CD4-positive, alpha-beta memory T cell (primary cell): ENCODE data around the gene PALLD. TPM values are rescaled to one million over a fixed set of nuclear protein-coding genes. Genes with fewer than 3 reads are reported as not detected.

Experiments used
- CTCF ChIA-PET: fragments of 350-600 bp; sonication (Branson Sonifier 250); formaldehyde crosslinking; loops from one replicate; lab custom pipeline; 2021; ENCODE audit warnings: inconsistent platforms; ENCODE audit not compliant: partially characterized antibody; lab: Charles Lee
- POLR2A ChIA-PET: fragments of 350-600 bp; sonication (Branson Sonifier 250); formaldehyde crosslinking; loops from one replicate; lab custom pipeline; 2021; ENCODE audit not compliant: partially characterized antibody; lab: Charles Lee
- DNase-seq, 5 donors: peaks; one replicate each; pipeline versions ENCODE4 v3.0.0 to v3.0.0-alpha.2; 2020 to 2022; ENCODE audit warnings: mixed read lengths in 1 of 5
- H3K27ac ChIP-seq: one replicate; pipeline ENCODE4 v1.7.0; 2013; ENCODE audit warnings: low read depth, low read length
- H3K27me3 ChIP-seq: 2 replicates; pipeline ENCODE4 v1.7.0; 2013; ENCODE audit warnings: mild to moderate bottlenecking, low read length, moderate library complexity; ENCODE audit not compliant: insufficient read depth
- H3K36me3 ChIP-seq: 2 replicates; pipeline ENCODE4 v1.7.0; 2013; ENCODE audit warnings: mild to moderate bottlenecking, low read length, moderate library complexity; ENCODE audit not compliant: insufficient read depth
- H3K4me1 ChIP-seq: 2 replicates; pipeline ENCODE4 v1.7.0; 2013; ENCODE audit warnings: mild to moderate bottlenecking, low read length, moderate library complexity; ENCODE audit not compliant: insufficient read depth
- H3K4me3 ChIP-seq, 2 donors: one replicate each; pipeline ENCODE4 v1.7.0; 2013; ENCODE audit warnings: low read length in 2 of 2, mild to moderate bottlenecking in 1 of 2
- H3K9me3 ChIP-seq, 2 donors: one replicate each; pipeline ENCODE4 v1.7.0; 2013; ENCODE audit warnings: low read length in 2 of 2, control low read depth in 1 of 2; ENCODE audit not compliant: control insufficient read depth in 1 of 2
- H3K27ac Mint-ChIP-seq, 7 donors: one replicate each; pipeline ENCODE4 v1.8.0; 2020 to 2021; ENCODE audit warnings: mixed read lengths in 7 of 7, mild to moderate bottlenecking in 6 of 7, inconsistent platforms in 3 of 7, moderate library complexity in 3 of 7
- H3K27me3 Mint-ChIP-seq, 2 donors: one replicate each; pipeline ENCODE4 v1.8.0; 2020 to 2021; ENCODE audit warnings: mixed read lengths in 2 of 2
- H3K36me3 Mint-ChIP-seq, 2 donors: one replicate each; pipeline ENCODE4 v1.8.0; 2020 to 2021; ENCODE audit warnings: mixed read lengths in 2 of 2, inconsistent platforms in 1 of 2, mild to moderate bottlenecking in 1 of 2
- H3K4me1 Mint-ChIP-seq, 4 donors: one replicate each; pipeline ENCODE4 v1.8.0; 2020 to 2021; ENCODE audit warnings: mixed read lengths in 4 of 4, mild to moderate bottlenecking in 1 of 4
- H3K4me3 Mint-ChIP-seq, 8 donors: one replicate each; pipeline ENCODE4 v1.8.0; 2020 to 2021; ENCODE audit warnings: mixed read lengths in 8 of 8, mild to moderate bottlenecking in 7 of 8, moderate library complexity in 6 of 8, inconsistent platforms in 3 of 8
- H3K9me3 Mint-ChIP-seq, 8 donors: one replicate each; pipeline ENCODE4 v1.8.0; 2020 to 2021; ENCODE audit warnings: mixed read lengths in 8 of 8, mild to moderate bottlenecking in 5 of 8, inconsistent platforms in 3 of 8, moderate library complexity in 1 of 8
- intact Hi-C: fragments of 100-400 bp; cut with micrococcal nuclease; formaldehyde crosslinking; loops from one replicate; pipeline ENCODE4 v1.15.1; 2023
- polyA plus RNA-seq, 2 donors: library from polyadenylated mRNA; unstranded; fragments of 300-500 nt; fragmentation: Illumina TruSeq; gene quantifications; one replicate each; pipeline ENCODE4 v1.2.3, GENCODE V29; 2021
- total RNA-seq, 2 experiments: library from RNA; stranded (reverse); gene quantifications; one replicate each; pipeline ENCODE4 v1.2.3, GENCODE V29; 2021

Gene PALLD
- total and polyA plus RNA-seq, 4 experiments from 2014 or later, result 0.55 to 1.4 (median 1.0) TPM; not detected in 1

- Histone ChIP-seq H3K27ac (no peak overlapping the region), H3K4me1 (peaks cover 5% of the 10 kb centered on the region), H3K36me3 (no peaks in the 10 kb centered on the region), H3K27me3 (no peaks in the 10 kb centered on the region), H3K9me3 (no peaks in the 10 kb centered on the region), H3K4me3 (no peak overlapping the region)
- ChIA-PET POLR2A (no interaction called here), CTCF (no interaction called here)
- Mint-ChIP-seq H3K27me3 (peaks cover 32 to 40% of the 10 kb centered on the region in 2 donors), H3K36me3 (no peaks in the 10 kb centered on the region), H3K4me1 (peaks cover 6 to 19% (median 8%) of the 10 kb centered on the region in 4 donors), H3K9me3 (no peaks in the 10 kb centered on the region), H3K27ac (no peak overlapping the region), H3K4me3 (peak overlapping the region in 5 of 8 donors; percentile 21 to 60 (median 26))
- intact Hi-C loops, result no loop called here
- no peak for DNase-seq
Observed at GRCh38 chr4:168631241-168632162, 134.7 kb downstream of the PALLD start.

DNA sequence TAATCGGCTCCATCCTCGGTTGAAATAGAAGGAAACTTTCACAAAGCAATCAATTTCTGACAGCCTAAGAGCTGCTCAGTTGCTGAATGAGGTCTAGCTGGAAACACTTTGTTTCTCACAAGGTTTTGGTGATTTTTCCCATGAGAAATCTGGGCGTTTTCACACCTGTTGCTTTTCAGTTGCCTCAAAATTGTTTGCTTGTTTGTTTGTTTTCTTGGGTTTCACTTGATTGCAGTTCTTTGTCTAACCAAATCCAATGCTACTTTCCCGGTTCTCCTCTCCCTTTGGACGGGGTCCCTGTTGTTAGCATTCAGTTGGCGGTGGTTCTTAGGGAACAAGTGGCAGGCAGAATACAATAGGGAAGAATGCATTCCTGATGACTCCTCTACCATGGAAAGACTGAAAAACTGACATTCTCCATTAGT is 135.5 kb downstream of the PALLD start:
- Histone ChIP-seq H3K4me1 (peaks cover 5% of the 10 kb centered on the region), H3K4me3 (no peak overlapping the region), H3K9me3 (no peaks in the 10 kb centered on the region), H3K27me3 (no peaks in the 10 kb centered on the region), H3K36me3 (no peaks in the 10 kb centered on the region), H3K27ac (no peak overlapping the region)
- no peak for DNase-seq
- ChIA-PET POLR2A (no interaction called here), CTCF (no interaction called here)
- intact Hi-C loops, result no loop called here
- H3K4me1 Mint-ChIP-seq, result peaks cover 6 to 19% (median 8%) of the 10 kb centered on the region in 4 donors
- no peaks in the 10 kb centered on the region for H3K9me3 Mint-ChIP-seq
- peak overlapping the region in 2 of 8 donors; percentile 14 to 60 for H3K4me3 Mint-ChIP-seq
- no peak overlapping the region for H3K27ac Mint-ChIP-seq
- H3K36me3 Mint-ChIP-seq, result no peaks in the 10 kb centered on the region
- H3K27me3 Mint-ChIP-seq, result peaks cover 32 to 40% of the 10 kb centered on the region in 2 donors

DNA sequence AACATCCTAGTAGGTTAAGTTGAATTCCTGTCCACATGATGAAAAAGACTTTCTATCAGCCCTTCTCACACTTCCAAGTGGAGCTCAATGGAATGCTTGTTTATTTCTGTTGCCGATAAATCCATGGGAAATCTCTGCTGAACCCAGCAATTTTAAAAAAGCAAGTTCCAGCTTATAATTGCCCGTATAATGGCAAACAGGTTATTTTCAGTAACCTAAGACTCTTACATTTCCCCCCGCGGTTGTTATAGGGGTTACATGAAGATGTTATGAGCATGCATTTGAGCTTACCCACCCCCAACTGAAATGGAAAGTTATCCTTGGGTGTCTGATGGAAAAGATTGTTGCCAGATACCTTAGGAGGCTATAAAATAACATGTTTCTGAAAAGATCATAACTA is 136.2 kb downstream of the PALLD start:
- Mint-ChIP-seq H3K4me3 (no peak overlapping the region), H3K9me3 (no peaks in the 10 kb centered on the region), H3K27ac (no peak overlapping the region), H3K4me1 (peaks cover 6 to 19% (median 8%) of the 10 kb centered on the region in 4 donors), H3K36me3 (no peaks in the 10 kb centered on the region), H3K27me3 (peaks cover 32 to 40% of the 10 kb centered on the region in 2 donors)
- POLR2A ChIA-PET, result no interaction called here
- intact Hi-C loops, result no loop called here
- DNase-seq, result no peak
- no peaks in the 10 kb centered on the region for H3K9me3 ChIP-seq
- H3K27me3 ChIP-seq, result no peaks in the 10 kb centered on the region
- H3K4me3 ChIP-seq, result no peak overlapping the region
- no peak overlapping the region for H3K27ac ChIP-seq
- CTCF ChIA-PET, result no interaction called here
- H3K36me3 ChIP-seq, result no peaks in the 10 kb centered on the region
- H3K4me1 ChIP-seq, result peaks cover 5% of the 10 kb centered on the region

DNA sequence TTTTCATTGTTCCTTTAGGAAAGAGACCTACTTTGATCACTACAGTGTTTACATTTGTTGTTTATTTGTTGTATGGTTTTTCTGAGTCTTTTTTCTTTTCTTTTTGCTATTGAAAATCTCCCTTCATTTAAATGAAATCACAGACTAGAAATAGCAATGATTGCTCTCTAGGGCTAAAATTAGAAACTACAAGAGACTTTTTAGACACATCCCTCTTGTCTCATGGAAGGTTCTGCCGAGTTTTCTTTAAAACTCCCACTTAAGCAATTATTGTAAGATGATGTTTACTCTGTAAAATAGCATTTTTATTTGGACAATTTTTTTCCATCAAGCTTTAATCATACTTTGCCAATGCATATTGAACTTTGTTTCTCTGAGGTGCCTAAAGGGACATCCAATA is 136.6 kb downstream of the PALLD start:
- H3K4me1 Mint-ChIP-seq, result peaks cover 6 to 19% (median 8%) of the 10 kb centered on the region in 4 donors
- H3K36me3 Mint-ChIP-seq, result no peaks in the 10 kb centered on the region
- Histone ChIP-seq H3K27ac (no peak overlapping the region), H3K9me3 (no peaks in the 10 kb centered on the region), H3K4me3 (no peak overlapping the region), H3K4me1 (peaks cover 5% of the 10 kb centered on the region), H3K36me3 (no peaks in the 10 kb centered on the region), H3K27me3 (no peaks in the 10 kb centered on the region)
- peaks cover 30 to 38% of the 10 kb centered on the region in 2 donors for H3K27me3 Mint-ChIP-seq
- POLR2A ChIA-PET, result no interaction called here
- CTCF ChIA-PET, result no interaction called here
- no peak for DNase-seq
- H3K27ac Mint-ChIP-seq, result no peak overlapping the region
- intact Hi-C loops, result no loop called here
- H3K4me3 Mint-ChIP-seq, result no peak overlapping the region
- no peaks in the 10 kb centered on the region for H3K9me3 Mint-ChIP-seq

GRCh38 chr4:168634276-168634802 is 137.5 kb downstream of the PALLD start:
- peaks cover 5% of the 10 kb centered on the region for H3K4me1 ChIP-seq

GRCh38 chr4:168636040-168636439 is 139.2 kb downstream of the PALLD start:
- Histone ChIP-seq H3K36me3 (no peaks in the 10 kb centered on the region), H3K4me1 (peaks cover 5% of the 10 kb centered on the region), H3K4me3 (no peak overlapping the region), H3K27me3 (no peaks in the 10 kb centered on the region), H3K27ac (no peak overlapping the region), H3K9me3 (no peaks in the 10 kb centered on the region)
- ChIA-PET CTCF (no interaction called here), POLR2A (no interaction called here)
- no peaks in the 10 kb centered on the region for H3K36me3 Mint-ChIP-seq
- H3K27me3 Mint-ChIP-seq, result peaks cover 23 to 28% of the 10 kb centered on the region in 2 donors
- peaks cover 0 to 2% (median 0%) of the 10 kb centered on the region in 8 donors for H3K9me3 Mint-ChIP-seq
- peaks cover 3 to 12% (median 7%) of the 10 kb centered on the region in 4 donors for H3K4me1 Mint-ChIP-seq
- no peak for DNase-seq
- H3K27ac Mint-ChIP-seq, result no peak overlapping the region
- intact Hi-C loops, result no loop called here
- no peak overlapping the region for H3K4me3 Mint-ChIP-seq

More at GRCh38 chr4:168634276-168634802, 137.5 kb downstream of the PALLD start:
- ChIA-PET POLR2A (no interaction called here), CTCF (no interaction called here)
- no peaks in the 10 kb centered on the region for H3K36me3 ChIP-seq
- H3K4me3 ChIP-seq, result no peak overlapping the region
- no peaks in the 10 kb centered on the region for H3K9me3 ChIP-seq
- Mint-ChIP-seq H3K4me3 (peak overlapping the region in 1 of 8 donors; percentile 13), H3K9me3 (no peaks in the 10 kb centered on the region), H3K27me3 (peaks cover 28 to 35% of the 10 kb centered on the region in 2 donors), H3K36me3 (no peaks in the 10 kb centered on the region), H3K4me1 (peaks cover 6 to 19% (median 8%) of the 10 kb centered on the region in 4 donors), H3K27ac (no peak overlapping the region)
- no peak for DNase-seq
- no peak overlapping the region for H3K27ac ChIP-seq
- intact Hi-C loops, result no loop called here
- no peaks in the 10 kb centered on the region for H3K27me3 ChIP-seq

DNA sequence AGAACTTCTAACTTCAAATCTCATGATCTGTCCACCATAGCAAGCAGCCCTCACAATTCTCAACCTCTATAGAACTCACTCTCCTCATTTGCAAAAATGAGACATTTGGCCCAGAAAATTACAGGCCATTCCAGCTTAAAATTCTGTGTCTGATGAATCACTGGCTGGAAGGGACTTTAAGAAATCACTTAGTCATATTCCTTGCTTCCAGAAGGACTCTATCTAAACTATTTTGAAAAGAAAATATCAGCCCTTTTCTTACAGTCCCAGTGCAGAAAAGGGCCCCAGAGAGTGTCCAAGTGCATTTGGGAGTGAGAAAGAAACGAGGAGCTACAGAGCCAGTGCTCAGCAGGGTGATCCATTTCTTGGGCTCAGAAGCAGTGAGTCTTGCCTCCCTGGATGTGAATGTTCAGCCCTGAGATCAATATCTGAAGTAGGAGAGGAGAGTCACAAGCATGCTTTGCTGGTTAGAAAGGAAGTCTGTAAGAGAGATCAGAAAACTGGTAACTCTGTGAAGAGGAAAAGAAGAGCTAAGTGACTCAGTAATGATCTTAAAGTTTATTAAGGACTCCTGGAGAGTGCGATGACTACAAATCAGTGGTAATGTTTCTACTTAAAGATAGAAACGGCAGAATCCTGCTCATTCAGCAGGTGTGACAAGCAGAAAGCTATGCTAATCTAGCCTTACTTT is 139.8 kb downstream of the PALLD start:
- peaks cover 20 to 30% of the 10 kb centered on the region in 2 donors for H3K27me3 Mint-ChIP-seq
- H3K9me3 Mint-ChIP-seq, result peaks cover 0 to 2% (median 0%) of the 10 kb centered on the region in 8 donors
- Histone ChIP-seq H3K36me3 (no peaks in the 10 kb centered on the region), H3K4me3 (no peak overlapping the region), H3K27ac (no peak overlapping the region), H3K9me3 (no peaks in the 10 kb centered on the region), H3K4me1 (peaks cover under 1% of the 10 kb centered on the region), H3K27me3 (no peaks in the 10 kb centered on the region)
- H3K27ac Mint-ChIP-seq, result no peak overlapping the region
- CTCF ChIA-PET, result no interaction called here
- intact Hi-C loops, result no loop called here
- H3K4me1 Mint-ChIP-seq, result peaks cover 3 to 10% (median 6%) of the 10 kb centered on the region in 4 donors
- H3K36me3 Mint-ChIP-seq, result no peaks in the 10 kb centered on the region
- DNase-seq, result no peak
- POLR2A ChIA-PET, result no interaction called here
- no peak overlapping the region for H3K4me3 Mint-ChIP-seq
